T-cell (primary cell): ENCODE measurements around the gene TOP2B. TPM values are rescaled to one million over a fixed set of nuclear protein-coding genes. Genes with fewer than 3 reads are reported as not detected.
A peak's percentile ranks its signal among the peaks of the same experiment; 100 is the strongest.

Experiments
- ATAC-seq, 4 experiments: fragments of 200-7000 bp in 3 of 4; fragments of 150-1000 bp in 1 of 4; cut with Tn5 transposase; replicated peaks in 1 of 4; 1 replicate in 3 of 4; 2 replicates in 1 of 4; pipeline ENCODE4 v1.10.0; 2021; ENCODE audit warnings: moderate library complexity in 3 of 4, mild to moderate bottlenecking in 2 of 4, moderate number of reproducible peaks in 1 of 4
- CTCF ChIA-PET, 2 donors: fragments of 300-600 bp; sonication (Branson Sonifier 250); formaldehyde crosslinking; loops; one replicate each; lab custom pipeline; 2022; ENCODE audit warnings: antibody characterized with exemption in 2 of 2; lab: Charles Lee
- POLR2A ChIA-PET, 2 donors: fragments of 300-600 bp; sonication (Branson Sonifier 250); formaldehyde crosslinking; loops; one replicate each; lab custom pipeline; 2022; ENCODE audit warnings: antibody characterized with exemption in 2 of 2; lab: Charles Lee
- DNase-seq, 35 experiments: peaks; one replicate each; pipeline versions ENCODE4 v3.0.0 to v3.0.0-alpha.2; 2013 to 2023
- H3K27ac ChIP-seq: one replicate; pipeline ENCODE4 v1.5.1; 2013; ENCODE audit warnings: low read length
- H3K27me3 ChIP-seq, 2 experiments: replicated peaks in 1 of 2; 1 replicate in 1 of 2; 2 replicates in 1 of 2; pipeline versions ENCODE4 v1.6.1 to v1.7.0; 2013; ENCODE audit warnings: low read length in 1 of 2, mixed read lengths in 1 of 2; ENCODE audit not compliant: control insufficient read depth in 2 of 2, insufficient read depth in 2 of 2; ENCODE audit errors: extremely low read depth in 1 of 2
- H3K36me3 ChIP-seq, 2 donors: 1 replicate in 1 of 2; 2 replicates in 1 of 2; pipeline versions ENCODE4 v1.6.1 to v1.7.0; 2013; ENCODE audit warnings: low read length in 1 of 2; ENCODE audit not compliant: control insufficient read depth in 2 of 2, insufficient read depth in 1 of 2; ENCODE audit errors: extremely low read depth in 1 of 2
- H3K4me1 ChIP-seq, 2 experiments: 1 replicate in 1 of 2; 2 replicates in 1 of 2; pipeline versions ENCODE4 v1.6.1 to v1.7.0; 2013; ENCODE audit warnings: low read length in 2 of 2, mixed read lengths in 1 of 2; ENCODE audit not compliant: insufficient read depth in 2 of 2, control insufficient read depth in 1 of 2; ENCODE audit errors: extremely low read depth in 1 of 2
- H3K4me3 ChIP-seq, 2 donors: 1 replicate in 1 of 2; 2 replicates in 1 of 2; pipeline versions ENCODE4 v1.5.1 to v1.7.0; 2013; ENCODE audit warnings: mild to moderate bottlenecking in 2 of 2, low read length in 1 of 2, moderate library complexity in 1 of 2; ENCODE audit not compliant: control insufficient read depth in 1 of 2; ENCODE audit errors: extremely low read depth in 1 of 2
- H3K9me3 ChIP-seq: 2 replicates; pipeline ENCODE4 v1.7.0; 2013
- H3K27ac Mint-ChIP-seq, 2 donors: one replicate each; pipeline ENCODE4 v1.8.0; 2020 to 2021; ENCODE audit warnings: mild to moderate bottlenecking in 2 of 2, mixed read lengths in 2 of 2
- H3K27me3 Mint-ChIP-seq, 2 donors: one replicate each; pipeline ENCODE4 v1.8.0; 2021 to 2022; ENCODE audit warnings: mixed read lengths in 2 of 2
- H3K36me3 Mint-ChIP-seq: one replicate; pipeline ENCODE4 v1.8.0; 2021; ENCODE audit warnings: mixed read lengths
- H3K4me1 Mint-ChIP-seq, 3 donors: one replicate each; pipeline ENCODE4 v1.8.0; 2020 to 2022; ENCODE audit warnings: mixed read lengths in 3 of 3, mild to moderate bottlenecking in 1 of 3
- H3K4me3 Mint-ChIP-seq, 3 donors: one replicate each; pipeline ENCODE4 v1.8.0; 2020 to 2022; ENCODE audit warnings: mild to moderate bottlenecking in 3 of 3, mixed read lengths in 3 of 3, moderate library complexity in 3 of 3
- H3K9me3 Mint-ChIP-seq, 3 donors: one replicate each; pipeline ENCODE4 v1.8.0; 2020 to 2022; ENCODE audit warnings: mixed read lengths in 3 of 3
- WGBS: methylation state at CpG from one replicate; pipeline ENCODE4 v1.1.5; 2013; ENCODE audit warnings: missing lambda C conversion rate; ENCODE audit not compliant: insufficient coverage; 5-methylcytosine and 5-hydroxymethylcytosine counted together
- total RNA-seq, 35 experiments: library from RNA in 6 of 35; stranded (reverse) in 6 of 35; fragments of 120-200 nt in 1 of 35; gene quantifications; one replicate each; pipeline versions ENCODE4 v1.2.1 to v1.2.4 and lab custom pipeline; 2013 to 2026

The TOP2B gene
- total RNA-seq, 5 donors from 2014 or later (not counting 1 experiment from before 2014, with no cell fraction given), result 121 to 138 (median 130) TPM

GRCh38 chr3:25657293-25657692 is 7.4 kb downstream of the TOP2B start:
- no peak for ATAC-seq
- ChIA-PET POLR2A (interaction anchor here in 1 of 2 donors (0.6 kb wide), 2 partner anchors 9 to 38 kb away, joined by 3 read pairs; no protein-coding TSS in a partner anchor), CTCF (interaction anchor here in 1 of 2 donors (1.2 to 1.3 kb wide), 2 partner anchors 9 to 10 kb away, joined by 4 to 8 read pairs; no protein-coding TSS in a partner anchor)
- Mint-ChIP-seq H3K9me3 (no peaks in the 10 kb centered on the region), H3K27ac (peak overlapping the region in 1 of 2 donors; percentile 2), H3K36me3 (peaks cover 2% of the 10 kb centered on the region), H3K27me3 (no peaks in the 10 kb centered on the region), H3K4me1 (peaks cover 84 to 89% (median 88%) of the 10 kb centered on the region in 3 donors), H3K4me3 (peak overlapping the region; percentile 10 to 40 (median 36))
- peaks cover 12 to 47% of the 10 kb centered on the region in 2 experiments for H3K4me1 ChIP-seq
- no peaks in the 10 kb centered on the region for H3K27me3 ChIP-seq
- H3K27ac ChIP-seq, result no peak overlapping the region
- H3K4me3 ChIP-seq, result no peak overlapping the region
- H3K36me3 ChIP-seq, result no peaks in the 10 kb centered on the region
- H3K9me3 ChIP-seq, result no peaks in the 10 kb centered on the region
- no peak for DNase-seq

DNA sequence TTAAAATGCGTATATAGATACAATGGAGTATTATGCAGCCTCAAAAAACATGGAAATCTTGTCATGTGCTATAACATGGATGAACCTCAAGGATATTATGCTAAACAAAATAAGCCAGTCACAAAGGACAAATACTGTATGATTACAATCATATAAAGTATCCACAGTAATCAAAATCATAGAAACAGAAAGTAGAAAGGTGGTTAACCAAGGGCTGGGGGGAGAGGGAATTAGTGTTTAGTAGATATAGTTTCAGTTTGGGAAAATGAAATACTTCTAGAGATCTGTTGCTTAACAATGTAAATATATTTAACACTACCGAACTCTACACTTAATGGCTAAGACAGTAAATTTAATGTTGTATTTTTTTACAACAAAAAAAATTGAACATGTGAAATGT is 9.0 kb downstream of the TOP2B start:
- peaks cover 10% of the 10 kb centered on the region for H3K36me3 Mint-ChIP-seq
- peak in 1 of 35 experiments; percentile 20 for DNase-seq
- Histone ChIP-seq H3K36me3 (no peaks in the 10 kb centered on the region), H3K4me1 (peaks cover 9 to 37% of the 10 kb centered on the region in 2 experiments), H3K27ac (no peak overlapping the region), H3K4me3 (no peak overlapping the region), H3K27me3 (no peaks in the 10 kb centered on the region), H3K9me3 (no peaks in the 10 kb centered on the region)
- H3K27ac Mint-ChIP-seq, result no peak overlapping the region
- H3K4me3 Mint-ChIP-seq, result peak overlapping the region in 2 of 3 donors; percentile 18 to 22
- H3K4me1 Mint-ChIP-seq, result peaks cover 82 to 88% (median 84%) of the 10 kb centered on the region in 3 donors
- ChIA-PET POLR2A (no interaction called here), CTCF (no interaction called here)
- no CpG with 5 or more reads among the region's 2 CpGs for WGBS
- H3K9me3 Mint-ChIP-seq, result peaks cover 0 to 7% (median 0%) of the 10 kb centered on the region in 3 donors
- peak in 1 of 4 experiments; percentile 60 for ATAC-seq
- H3K27me3 Mint-ChIP-seq, result no peaks in the 10 kb centered on the region

DNA sequence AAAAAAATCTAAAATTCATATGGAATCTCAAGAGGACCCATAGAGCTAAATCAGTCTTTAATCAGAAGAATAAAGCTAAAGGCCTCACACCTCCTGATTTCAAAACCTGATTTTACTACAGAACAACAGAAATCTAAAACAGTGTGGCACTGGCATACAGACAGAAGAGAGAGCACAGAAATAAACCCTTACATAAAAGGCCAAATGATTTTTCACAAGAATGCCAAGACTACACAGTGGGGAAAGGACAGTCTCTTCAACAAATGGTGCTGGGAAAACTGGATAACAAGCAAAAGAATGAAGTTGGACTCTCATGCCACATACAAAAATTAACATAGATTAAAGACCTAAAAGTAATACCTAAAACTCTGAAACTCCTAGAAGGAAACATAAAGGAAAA is 10.1 kb downstream of the TOP2B start:
- DNase-seq, result no peak
- Mint-ChIP-seq H3K27me3 (no peaks in the 10 kb centered on the region), H3K4me1 (peaks cover 71 to 82% (median 74%) of the 10 kb centered on the region in 3 donors), H3K36me3 (peaks cover 19% of the 10 kb centered on the region), H3K4me3 (peak overlapping the region in 2 of 3 donors; percentile 37 to 44), H3K27ac (peak overlapping the region; percentile 19 to 50), H3K9me3 (peaks cover 0 to 13% (median 0%) of the 10 kb centered on the region in 3 donors)
- POLR2A ChIA-PET, result no interaction called here
- no peaks in the 10 kb centered on the region for H3K36me3 ChIP-seq
- peaks cover 9 to 37% of the 10 kb centered on the region in 2 experiments for H3K4me1 ChIP-seq
- H3K27me3 ChIP-seq, result no peaks in the 10 kb centered on the region
- no peak for ATAC-seq
- no peak overlapping the region for H3K27ac ChIP-seq
- no peak overlapping the region for H3K4me3 ChIP-seq
- H3K9me3 ChIP-seq, result peaks cover 4% of the 10 kb centered on the region
- CTCF ChIA-PET, result interaction anchor here in 1 of 2 donors (1.0 kb wide), 1 partner anchor 203 kb away, joined by 3 read pairs; no protein-coding TSS in a partner anchor

DNA sequence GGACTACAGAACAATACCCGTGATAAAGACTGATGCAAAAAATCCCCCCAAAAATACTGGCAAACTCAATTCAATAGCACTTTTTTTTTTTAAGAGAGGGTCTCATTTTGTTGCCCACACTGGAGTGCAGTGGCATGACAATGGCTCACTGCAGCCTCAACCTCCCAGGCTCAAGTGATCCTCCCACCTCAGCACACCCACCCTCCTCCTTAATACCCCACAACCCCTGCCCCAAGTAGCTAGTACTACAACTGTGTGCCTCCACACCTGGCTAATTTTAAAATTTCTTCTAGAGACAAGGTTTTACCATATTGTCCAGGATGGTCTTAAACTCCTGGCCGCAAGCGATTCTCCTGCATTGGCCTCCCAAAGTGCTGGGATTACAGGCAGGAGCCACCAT is 11.4 kb downstream of the TOP2B start:
- H3K9me3 Mint-ChIP-seq, result peaks cover 5 to 22% (median 8%) of the 10 kb centered on the region in 3 donors
- ATAC-seq (no peak), DNase-seq (no peak)
- Histone ChIP-seq H3K4me1 (peaks cover 9 to 32% of the 10 kb centered on the region in 2 experiments), H3K36me3 (no peaks in the 10 kb centered on the region), H3K9me3 (peaks cover 4% of the 10 kb centered on the region), H3K4me3 (no peak overlapping the region), H3K27me3 (no peaks in the 10 kb centered on the region), H3K27ac (no peak overlapping the region)
- H3K4me1 Mint-ChIP-seq, result peaks cover 61 to 74% (median 64%) of the 10 kb centered on the region in 3 donors
- peak overlapping the region; percentile 26 to 44 (median 41) for H3K4me3 Mint-ChIP-seq
- ChIA-PET CTCF (interaction anchor here in 1 of 2 donors (1.0 kb wide), 1 partner anchor 9 kb away, joined by 5 read pairs; no protein-coding TSS in a partner anchor), POLR2A (interaction anchor here in 1 of 2 donors (1.0 kb wide), 1 partner anchor 49 kb away, joined by 3 read pairs; no protein-coding TSS in a partner anchor)
- peak overlapping the region in 1 of 2 donors; percentile 37 for H3K27ac Mint-ChIP-seq
- no peaks in the 10 kb centered on the region for H3K27me3 Mint-ChIP-seq
- H3K36me3 Mint-ChIP-seq, result peaks cover 28% of the 10 kb centered on the region
- WGBS, result 100% methylated on average over 2 of the region's 3 CpGs

GRCh38 chr3:25652921-25653320 is 11.8 kb downstream of the TOP2B start:
- no peak for ATAC-seq
- Mint-ChIP-seq H3K27ac (peak overlapping the region in 1 of 2 donors; percentile 9), H3K27me3 (no peaks in the 10 kb centered on the region), H3K36me3 (peaks cover 32% of the 10 kb centered on the region), H3K4me3 (peak overlapping the region in 2 of 3 donors; percentile 26 to 44), H3K4me1 (peaks cover 65 to 76% (median 67%) of the 10 kb centered on the region in 3 donors), H3K9me3 (peaks cover 5 to 22% (median 8%) of the 10 kb centered on the region in 3 donors)
- Histone ChIP-seq H3K27me3 (no peaks in the 10 kb centered on the region), H3K4me1 (peaks cover 9 to 32% of the 10 kb centered on the region in 2 experiments), H3K4me3 (no peak overlapping the region), H3K27ac (no peak overlapping the region), H3K9me3 (peaks cover 4% of the 10 kb centered on the region), H3K36me3 (no peaks in the 10 kb centered on the region)
- CTCF ChIA-PET, result interaction anchor here in 1 of 2 donors (1.0 kb wide), 1 partner anchor 9 kb away, joined by 5 read pairs; no protein-coding TSS in a partner anchor
- POLR2A ChIA-PET, result no interaction called here
- no CpG with 5 or more reads among the region's 1 CpG for WGBS
- no peak for DNase-seq

DNA sequence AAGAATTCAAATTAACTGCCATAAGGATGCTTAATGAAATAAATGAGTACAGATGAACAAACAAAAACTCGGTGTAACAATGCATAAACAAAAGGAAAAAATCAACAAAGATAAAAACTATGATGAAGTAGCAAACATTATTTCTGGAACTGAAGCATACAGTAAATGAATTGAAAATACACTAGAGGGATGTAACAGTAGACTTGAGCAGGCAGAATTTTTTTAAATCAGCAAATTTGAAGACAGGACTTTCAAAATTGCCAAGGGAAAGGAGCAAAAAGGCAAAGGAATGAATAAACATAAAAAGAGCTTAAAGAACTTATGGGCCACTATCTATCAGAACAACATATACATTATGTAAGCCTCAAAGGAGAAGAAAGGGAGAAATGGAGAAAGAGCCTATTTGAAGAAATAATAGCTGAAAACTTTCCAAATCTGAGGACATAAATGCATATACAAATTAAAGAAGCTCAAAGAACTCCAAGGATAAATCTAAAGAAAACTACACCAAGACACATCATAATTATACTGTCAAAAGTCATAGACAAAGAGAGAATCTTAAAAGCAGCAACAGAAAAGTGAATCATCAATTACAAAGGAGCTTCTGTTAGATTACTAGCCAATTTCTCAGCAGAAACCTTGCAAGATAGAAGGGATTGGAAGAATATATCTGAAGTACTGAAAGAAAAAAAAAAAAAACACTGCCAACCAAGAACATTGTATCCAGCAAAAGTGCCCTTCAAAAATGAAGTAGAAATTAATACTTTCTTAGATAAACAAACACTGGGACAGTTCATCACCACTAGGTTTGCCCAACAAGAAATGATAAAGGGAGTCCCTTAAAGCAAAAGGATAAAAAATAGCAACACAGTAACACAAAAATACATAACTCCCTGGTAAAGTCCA is 15.5 kb downstream of the TOP2B start:
- POLR2A ChIA-PET, result interaction anchor here (0.5 to 0.7 kb wide), 5 partner anchors 56 to 1732 kb away, joined by 3 read pairs; partner anchors contain the start of genes NGLY1 (in 1 of the 2), NKIRAS1 (in 1 of the 2) and RPL15 (in 1 of the 2)
- peaks cover 5 to 22% (median 8%) of the 10 kb centered on the region in 3 donors for H3K9me3 Mint-ChIP-seq
- no CpG with 5 or more reads among the region's 1 CpG for WGBS

More for the DNA sequence above, 15.5 kb downstream of the TOP2B start:
- no peak overlapping the region for H3K4me3 Mint-ChIP-seq
- no peak overlapping the region for H3K4me3 ChIP-seq
- CTCF ChIA-PET, result interaction anchor here (0.6 to 5.7 kb wide), 25 partner anchors 8 to 1480 kb away, joined by 3 to 83 read pairs (median 3); partner anchors contain the start of gene NGLY1 (in 1 of the 2)
- H3K27ac ChIP-seq, result no peak overlapping the region
- H3K4me1 Mint-ChIP-seq, result peaks cover 53 to 61% (median 56%) of the 10 kb centered on the region in 3 donors
- H3K4me1 ChIP-seq, result peaks cover 5 to 11% of the 10 kb centered on the region in 2 experiments
- no peak for DNase-seq
- H3K27ac Mint-ChIP-seq, result peak overlapping the region in 1 of 2 donors; percentile 40
- H3K9me3 ChIP-seq, result peaks cover 4% of the 10 kb centered on the region
- ATAC-seq, result no peak
- H3K27me3 ChIP-seq, result no peaks in the 10 kb centered on the region
- H3K36me3 ChIP-seq, result peaks cover 0 to 6% of the 10 kb centered on the region in 2 donors
- H3K27me3 Mint-ChIP-seq, result no peaks in the 10 kb centered on the region
- H3K36me3 Mint-ChIP-seq, result peaks cover 36% of the 10 kb centered on the region
